GM13976 (cell line): ENCODE data around the gene EVI2A.

Source experiments
- DNase-seq: peaks from one replicate; pipeline ENCODE4 v3.0.0; 2012; ENCODE audit warnings: low spot score
- in situ Hi-C: fragments of 300-500 bp; cut with MboI; formaldehyde crosslinking; loops from one replicate; pipeline ENCODE4 v1.12.0; 2022; ENCODE audit warnings: low sequenced_read_pairs, mixed read lengths, inconsistent platforms; ENCODE audit not compliant: unreplicated experiment
- TF ChIP-seq, protein P1 (sequence below): IDR thresholded peaks from 2 replicates; pipeline ENCODE4 v1.5.1; 2012; ENCODE audit warnings: borderline replicate concordance, mild to moderate bottlenecking; ENCODE audit not compliant: insufficient read depth; ENCODE audit errors: extremely low read depth, missing control alignments, control extremely low read depth

The EVI2A gene

DNA sequence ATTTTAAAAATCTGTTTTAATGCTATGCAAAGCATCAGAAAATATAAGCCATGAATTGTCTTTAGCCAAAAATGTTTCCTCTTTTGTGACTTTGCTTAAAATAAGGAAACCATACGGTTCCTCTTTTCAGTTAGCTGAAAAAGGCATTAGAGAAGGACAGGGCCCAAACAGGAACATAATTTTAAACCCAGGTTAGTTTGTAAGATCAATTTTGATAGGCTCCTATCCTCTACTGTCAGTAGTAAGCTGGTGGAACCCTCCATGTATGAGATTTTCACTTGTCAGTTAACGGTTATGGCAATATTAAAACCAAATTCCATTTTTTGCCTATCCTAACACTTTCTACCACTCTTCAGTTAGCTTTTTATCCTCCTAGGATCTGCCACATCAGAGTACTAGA is 11.9 kb downstream of the EVI2A start:
- in situ Hi-C loops: no loop called here
- TF ChIP-seq, protein P1, sequence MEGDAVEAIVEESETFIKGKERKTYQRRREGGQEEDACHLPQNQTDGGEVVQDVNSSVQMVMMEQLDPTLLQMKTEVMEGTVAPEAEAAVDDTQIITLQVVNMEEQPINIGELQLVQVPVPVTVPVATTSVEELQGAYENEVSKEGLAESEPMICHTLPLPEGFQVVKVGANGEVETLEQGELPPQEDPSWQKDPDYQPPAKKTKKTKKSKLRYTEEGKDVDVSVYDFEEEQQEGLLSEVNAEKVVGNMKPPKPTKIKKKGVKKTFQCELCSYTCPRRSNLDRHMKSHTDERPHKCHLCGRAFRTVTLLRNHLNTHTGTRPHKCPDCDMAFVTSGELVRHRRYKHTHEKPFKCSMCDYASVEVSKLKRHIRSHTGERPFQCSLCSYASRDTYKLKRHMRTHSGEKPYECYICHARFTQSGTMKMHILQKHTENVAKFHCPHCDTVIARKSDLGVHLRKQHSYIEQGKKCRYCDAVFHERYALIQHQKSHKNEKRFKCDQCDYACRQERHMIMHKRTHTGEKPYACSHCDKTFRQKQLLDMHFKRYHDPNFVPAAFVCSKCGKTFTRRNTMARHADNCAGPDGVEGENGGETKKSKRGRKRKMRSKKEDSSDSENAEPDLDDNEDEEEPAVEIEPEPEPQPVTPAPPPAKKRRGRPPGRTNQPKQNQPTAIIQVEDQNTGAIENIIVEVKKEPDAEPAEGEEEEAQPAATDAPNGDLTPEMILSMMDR: no peak
- DNase-seq: peak; percentile 43

- peak; percentile 34 for DNase-seq
- TF ChIP-seq, protein P1: no peak
- in situ Hi-C loops: no loop called here
These were observed 12.8 kb downstream of the EVI2A start for GRCh38 chr17:31308372-31309334.

DNA sequence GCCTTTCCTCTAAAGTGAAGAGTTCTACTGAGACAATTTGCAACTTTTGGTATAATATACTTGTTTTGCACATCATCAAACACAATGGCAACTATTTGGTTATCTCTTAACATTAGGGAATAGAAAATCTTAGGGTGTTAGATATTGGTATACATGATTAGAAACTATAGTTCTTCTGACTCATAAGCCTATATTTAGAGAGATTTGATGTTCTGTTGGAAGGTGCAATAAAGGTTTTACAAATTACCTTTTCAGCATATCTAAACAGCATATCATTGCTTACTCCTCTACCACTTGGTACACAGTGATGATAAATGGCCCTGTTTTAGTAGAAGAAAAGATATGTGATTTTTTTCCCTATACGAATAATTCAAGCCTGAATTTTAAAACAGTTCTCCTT is 13.8 kb downstream of the EVI2A start:
- no peak for DNase-seq
- in situ Hi-C loops: no loop called here
- TF ChIP-seq, protein P1: no peak

DNA sequence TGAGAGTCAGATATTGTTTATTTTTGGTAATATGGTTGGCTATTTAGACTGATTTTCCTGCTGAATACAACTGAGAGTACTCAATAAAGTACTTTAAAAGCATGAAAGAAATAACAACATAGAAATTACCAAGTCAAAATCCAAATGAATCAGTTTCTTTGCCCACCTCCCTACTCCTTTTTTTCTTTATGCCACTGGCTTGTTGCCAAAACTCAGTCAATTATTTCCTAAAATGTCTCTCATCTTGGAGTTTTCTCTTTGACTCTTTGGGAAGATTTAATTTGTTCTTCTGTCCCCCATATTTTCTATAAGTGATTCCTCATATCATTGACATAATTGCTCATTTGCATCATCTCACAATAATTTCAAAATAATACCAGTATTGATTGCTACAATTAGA is 21.8 kb downstream of the EVI2A start:
- no peak for DNase-seq
- in situ Hi-C loops: no loop called here
- TF ChIP-seq, protein P1: no peak

- in situ Hi-C loops: no loop called here
- no peak for DNase-seq
- TF ChIP-seq, protein P1: no peak
These were observed 24.3 kb downstream of the EVI2A start, which contains the start of gene OMG for GRCh38 chr17:31297090-31297489. TSS of gene OMG (minus strand) at chr17:31297239. CDS start at chr17:31296331, 908 bp downstream.

DNA sequence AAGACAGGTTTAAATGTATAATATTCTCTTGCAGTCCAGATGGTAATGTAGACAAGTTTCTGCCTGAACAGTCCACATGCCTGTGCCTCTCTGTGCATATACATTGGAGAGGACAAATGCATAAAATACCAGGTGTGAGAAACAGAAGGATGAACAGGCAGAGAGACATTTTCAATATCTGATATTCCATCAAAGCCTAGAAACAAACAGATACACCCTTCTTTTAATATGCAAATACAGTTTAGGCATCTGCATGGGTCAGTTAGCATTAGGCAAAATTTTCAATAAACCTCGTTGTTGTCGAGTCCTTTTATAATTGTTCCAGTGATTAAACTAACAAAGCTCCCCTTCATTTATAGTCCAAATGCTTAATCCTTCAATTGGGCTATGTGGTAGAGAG is 25.3 kb downstream of the EVI2A start:
- in situ Hi-C loops: no loop called here
- TF ChIP-seq, protein P1: no peak
- DNase-seq: no peak
